ENCODE results near the gene ACOXL.

The ACOXL gene

DNA sequence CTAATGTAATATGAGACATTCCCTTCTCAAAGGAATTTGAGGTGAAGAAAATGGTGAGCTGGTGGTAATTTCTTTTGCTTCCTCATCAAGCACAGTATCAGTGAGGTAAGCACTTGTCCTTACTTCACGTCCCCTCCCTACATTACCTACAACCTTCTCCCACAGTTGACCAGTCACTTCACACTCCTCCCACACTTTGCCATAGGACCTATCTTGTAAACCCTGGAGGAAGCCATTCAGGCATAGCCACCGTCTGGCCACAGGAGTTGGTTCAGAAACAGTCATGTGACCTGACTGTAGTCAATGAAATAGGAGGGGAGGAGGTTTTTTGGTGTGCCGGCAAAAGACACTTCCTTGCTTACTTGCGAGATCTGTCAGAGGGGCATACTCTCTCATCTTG, 12.1 kb downstream of the ACOXL start:
- Histone ChIP-seq H3K9me3 (ENCODE audit: insufficient read depth, low read length) (no peaks in the 10 kb centered on the region), H2AFZ (ENCODE audit: low read depth, low read length, severe bottlenecking) (no peak overlapping the region), H3K79me2 (ENCODE audit: insufficient read depth, low read length) (no peaks in the 10 kb centered on the region), H3K4me2 (ENCODE audit: low read depth, low read length, poor library complexity, severe bottlenecking) (no peak overlapping the region), H4K20me1 (ENCODE audit: low read depth, low read length) (no peaks in the 10 kb centered on the region), H3K27ac (ENCODE audit: low read depth, low read length) (no peak overlapping the region), H3K27me3 (ENCODE audit: low read length) (no peaks in the 10 kb centered on the region), H3K9me2 (replicated peaks; ENCODE audit: insufficient read depth, low read length) (no peaks in the 10 kb centered on the region), H3K36me3 (ENCODE audit: low read length) (no peaks in the 10 kb centered on the region), H3K4me3 (ENCODE audit: insufficient read depth, low read length, poor library complexity, severe bottlenecking) (no peak overlapping the region), H3K9ac (ENCODE audit: low read length) (no peak overlapping the region), H3F3A (ENCODE audit: insufficient read depth) (no peaks in the 10 kb centered on the region)
- TF ChIP-seq EZH2phosphoT487 (conservative IDR thresholded peaks at IDR 0.05; ENCODE audit: low read length) = no peak
- TF ChIP-seq, protein P1, sequence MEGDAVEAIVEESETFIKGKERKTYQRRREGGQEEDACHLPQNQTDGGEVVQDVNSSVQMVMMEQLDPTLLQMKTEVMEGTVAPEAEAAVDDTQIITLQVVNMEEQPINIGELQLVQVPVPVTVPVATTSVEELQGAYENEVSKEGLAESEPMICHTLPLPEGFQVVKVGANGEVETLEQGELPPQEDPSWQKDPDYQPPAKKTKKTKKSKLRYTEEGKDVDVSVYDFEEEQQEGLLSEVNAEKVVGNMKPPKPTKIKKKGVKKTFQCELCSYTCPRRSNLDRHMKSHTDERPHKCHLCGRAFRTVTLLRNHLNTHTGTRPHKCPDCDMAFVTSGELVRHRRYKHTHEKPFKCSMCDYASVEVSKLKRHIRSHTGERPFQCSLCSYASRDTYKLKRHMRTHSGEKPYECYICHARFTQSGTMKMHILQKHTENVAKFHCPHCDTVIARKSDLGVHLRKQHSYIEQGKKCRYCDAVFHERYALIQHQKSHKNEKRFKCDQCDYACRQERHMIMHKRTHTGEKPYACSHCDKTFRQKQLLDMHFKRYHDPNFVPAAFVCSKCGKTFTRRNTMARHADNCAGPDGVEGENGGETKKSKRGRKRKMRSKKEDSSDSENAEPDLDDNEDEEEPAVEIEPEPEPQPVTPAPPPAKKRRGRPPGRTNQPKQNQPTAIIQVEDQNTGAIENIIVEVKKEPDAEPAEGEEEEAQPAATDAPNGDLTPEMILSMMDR (IDR thresholded peaks at IDR 0.05; ENCODE audit: insufficient read depth, low read length, poor library complexity, severe bottlenecking) = no peak

DNA sequence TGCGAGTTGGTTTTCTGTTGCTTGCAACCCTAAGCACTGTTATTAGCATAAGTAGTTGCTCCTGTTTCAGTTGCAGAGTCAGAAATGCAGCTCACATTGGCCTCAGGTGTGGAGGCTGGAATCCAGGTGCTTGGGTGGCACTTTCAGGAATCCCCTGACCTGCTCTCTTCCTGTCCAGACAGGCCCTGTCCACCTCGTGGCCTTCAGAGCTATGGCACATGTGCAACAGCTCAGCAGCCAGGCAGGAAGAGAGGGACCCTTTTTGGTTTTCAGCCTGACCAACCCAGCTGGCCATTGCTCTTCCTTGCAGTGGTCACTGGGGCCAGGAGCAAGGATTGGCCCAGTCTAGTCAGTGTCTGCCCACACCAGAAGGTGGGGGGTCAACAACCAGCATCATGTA, 12.7 kb downstream of the ACOXL start:
- Histone ChIP-seq H2AFZ (ENCODE audit: low read depth, low read length, severe bottlenecking) (no peak overlapping the region), H3F3A (ENCODE audit: insufficient read depth) (no peaks in the 10 kb centered on the region), H4K20me1 (ENCODE audit: low read depth, low read length) (no peaks in the 10 kb centered on the region), H3K4me3 (ENCODE audit: insufficient read depth, low read length, poor library complexity, severe bottlenecking) (no peak overlapping the region), H3K4me2 (ENCODE audit: low read depth, low read length, poor library complexity, severe bottlenecking) (no peak overlapping the region), H3K36me3 (ENCODE audit: low read length) (no peaks in the 10 kb centered on the region), H3K27ac (ENCODE audit: low read depth, low read length) (no peak overlapping the region), H3K79me2 (ENCODE audit: insufficient read depth, low read length) (no peaks in the 10 kb centered on the region), H3K9me2 (replicated peaks; ENCODE audit: insufficient read depth, low read length) (no peaks in the 10 kb centered on the region), H3K27me3 (ENCODE audit: low read length) (no peaks in the 10 kb centered on the region), H3K9ac (ENCODE audit: low read length) (no peak overlapping the region), H3K9me3 (ENCODE audit: insufficient read depth, low read length) (no peaks in the 10 kb centered on the region)
- TF ChIP-seq, protein P1 (IDR thresholded peaks at IDR 0.05; ENCODE audit: insufficient read depth, low read length, poor library complexity, severe bottlenecking) = no peak
- no peak for TF ChIP-seq EZH2phosphoT487 (conservative IDR thresholded peaks at IDR 0.05; ENCODE audit: low read length)

DNA sequence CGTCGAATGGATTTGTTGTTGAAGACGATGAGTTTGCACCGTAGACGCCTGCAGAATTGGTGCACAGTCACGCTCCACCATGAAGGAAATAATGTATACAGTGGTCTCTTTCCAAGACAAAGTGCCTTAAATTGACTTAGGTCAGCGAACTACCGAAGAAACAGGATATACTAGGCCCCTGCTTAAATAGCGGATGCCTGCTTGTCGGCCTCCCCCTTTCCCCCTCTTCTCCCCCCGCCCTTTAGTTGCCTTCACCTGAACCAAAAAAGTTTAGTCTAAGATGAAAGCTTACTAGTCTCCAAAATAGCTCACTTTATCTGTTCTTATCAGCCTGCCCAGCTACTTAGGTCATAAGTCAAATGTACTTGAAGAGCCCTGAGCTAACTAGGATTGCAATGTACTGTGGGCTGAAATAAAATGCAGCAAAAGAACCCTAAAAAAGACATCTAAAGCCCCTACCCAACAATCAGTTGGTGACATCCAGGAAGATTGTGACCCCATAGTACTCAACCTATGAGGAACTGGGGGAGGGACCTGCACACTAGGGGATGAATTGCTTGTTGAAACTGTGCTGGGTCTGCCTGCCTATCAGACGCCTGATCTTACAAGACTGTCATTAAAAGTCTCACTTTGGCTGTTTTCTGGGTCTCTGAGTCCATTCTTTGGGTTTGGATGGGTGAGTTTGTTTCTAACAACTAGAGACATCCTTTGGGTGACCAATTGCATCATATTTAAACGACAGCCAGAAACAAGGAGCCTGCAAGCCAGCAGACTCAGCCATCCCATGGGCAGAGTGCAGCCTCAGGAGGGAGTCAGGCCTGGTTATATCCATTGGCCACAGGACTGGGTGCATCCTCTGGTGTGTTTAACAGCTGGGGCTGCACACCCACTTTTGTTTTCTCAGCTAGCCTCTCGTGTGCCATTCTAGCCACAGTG, 14.5 kb downstream of the ACOXL start:
- no peaks in the 10 kb centered on the region for H3K27me3 ChIP-seq (ENCODE audit: low read length)
- no peak overlapping the region for H3K4me2 ChIP-seq (ENCODE audit: low read depth, low read length, poor library complexity, severe bottlenecking)
- H3K9me2 ChIP-seq (replicated peaks; ENCODE audit: insufficient read depth, low read length) = no peaks in the 10 kb centered on the region
- TF ChIP-seq, protein P1 (IDR thresholded peaks at IDR 0.05; ENCODE audit: insufficient read depth, low read length, poor library complexity, severe bottlenecking) = no peak
- TF ChIP-seq EZH2phosphoT487 (conservative IDR thresholded peaks at IDR 0.05; ENCODE audit: low read length) = no peak
- no peaks in the 10 kb centered on the region for H3F3A ChIP-seq (ENCODE audit: insufficient read depth)
- no peaks in the 10 kb centered on the region for H3K9me3 ChIP-seq (ENCODE audit: insufficient read depth, low read length)
- no peaks in the 10 kb centered on the region for H3K36me3 ChIP-seq (ENCODE audit: low read length)
- no peak overlapping the region for H3K4me3 ChIP-seq (ENCODE audit: insufficient read depth, low read length, poor library complexity, severe bottlenecking)
- H3K27ac ChIP-seq (ENCODE audit: low read depth, low read length) = no peak overlapping the region
- no peaks in the 10 kb centered on the region for H3K79me2 ChIP-seq (ENCODE audit: insufficient read depth, low read length)
- no peaks in the 10 kb centered on the region for H4K20me1 ChIP-seq (ENCODE audit: low read depth, low read length)
- no peak overlapping the region for H3K9ac ChIP-seq (ENCODE audit: low read length)
- no peak overlapping the region for H2AFZ ChIP-seq (ENCODE audit: low read depth, low read length, severe bottlenecking)
